A549 (cell line): ENCODE results near the gene IFI44. TPM values are rescaled to one million over a fixed set of nuclear protein-coding genes. Genes with fewer than 3 reads are reported as not detected.

ENCODE experiments used
- ATAC-seq, 2 experiments: fragments of 200-7000 bp in 1 of 2; fragments of >200 bp in 1 of 2; cut with Nextera tagmentation in 1 of 2; cut with Tn5 transposase in 1 of 2; 3 replicates each; pipeline versions ENCODE4 v1.8.0 to v1.9.1; 2018 to 2020; ENCODE audit warnings: mild to moderate bottlenecking in 1 of 2, moderate library complexity in 1 of 2
- CTCF ChIA-PET: fragments of 300-600 bp; sonication (Branson Sonifier 250); formaldehyde crosslinking; extraction: SDS; loops from one replicate; lab custom pipeline; 2021; ENCODE audit warnings: antibody characterized with exemption, inconsistent platforms; lab: Yijun Ruan, JAX
- POLR2A ChIA-PET: fragments of 350-600 bp; formaldehyde crosslinking; extraction: SDS; loops from one replicate; lab custom pipeline; 2021; ENCODE audit warnings: antibody characterized with exemption, inconsistent platforms; lab: Yijun Ruan, JAX
- DNase-seq, 2 experiments: peaks; one replicate each; pipeline versions ENCODE4 v3.0.0 to v3.0.0-alpha.2; 2011 to 2016; ENCODE audit warnings: low read depth in 1 of 2, low spot score in 1 of 2
- FAIRE-seq: peaks from 2 replicates; lab custom pipeline; 2011; peaks lifted over from hg19 to GRCh38; lab: Jason Lieb, UNC
- H3K27ac ChIP-seq, 2 experiments: fragments of >200 bp; sonication (Bioruptor Twin); formaldehyde crosslinking; 3 replicates each; pipeline ENCODE4 v1.5.1; 2016 to 2017
- H3K4me1 ChIP-seq: fragments of >200 bp; sonication (Bioruptor Twin); formaldehyde crosslinking; 3 replicates; pipeline ENCODE4 v1.6.1; 2016
- H3K4me2 ChIP-seq: fragments of >200 bp; sonication (Bioruptor Twin); formaldehyde crosslinking; 3 replicates; pipeline ENCODE4 v1.6.1; 2016
- H3K4me3 ChIP-seq: fragments of >200 bp; sonication (Bioruptor Twin); formaldehyde crosslinking; 3 replicates; pipeline ENCODE4 v1.5.1; 2016
- H3K9me3 ChIP-seq: fragments of >200 bp; sonication (Bioruptor Twin); formaldehyde crosslinking; 3 replicates; pipeline ENCODE4 v1.6.1; 2016
- BHLHE40 ChIP-seq: IDR thresholded peaks from 2 replicates; pipeline ENCODE4 v1.6.1; 2012; ENCODE audit warnings: low read depth, low read length, inconsistent platforms
- CEBPB ChIP-seq, 2 experiments: fragments of >200 bp in 1 of 2; sonication (Bioruptor Twin) in 1 of 2; formaldehyde crosslinking in 1 of 2; IDR thresholded peaks; 2 replicates each; pipeline ENCODE4 v1.6.1; 2012 to 2016
- EP300 ChIP-seq, 2 experiments: fragments of >200 bp; sonication (Bioruptor Twin); formaldehyde crosslinking; IDR thresholded peaks; 2 replicates in 1 of 2; 3 replicates in 1 of 2; pipeline ENCODE4 v1.6.1; 2016 to 2017
- ESRRA ChIP-seq: fragments of 150-350 bp; IDR thresholded peaks from 2 replicates; pipeline ENCODE4 v1.6.1; 2014; ENCODE audit warnings: mild to moderate bottlenecking, low read length, borderline replicate concordance
- FOXS1 ChIP-seq: fragments of 250-450 bp; sonication (Bioruptor Pico); IDR thresholded peaks from 2 replicates; pipeline ENCODE4 v1.5.0; 2020; ENCODE audit warnings: mild to moderate bottlenecking, moderate library complexity
- GATA3 ChIP-seq: IDR thresholded peaks from 2 replicates; pipeline ENCODE4 v1.6.1; 2012; ENCODE audit warnings: borderline replicate concordance
- HOXA7 ChIP-seq: fragments of 250-450 bp; sonication (Bioruptor Pico); IDR thresholded peaks from 2 replicates; pipeline ENCODE4 v1.5.0; 2020; ENCODE audit warnings: mild to moderate bottlenecking, moderate library complexity
- HOXB13 ChIP-seq: fragments of 250-450 bp; sonication (Bioruptor Pico); IDR thresholded peaks from 2 replicates; pipeline ENCODE4 v1.5.0; 2020; ENCODE audit warnings: low read depth, mild to moderate bottlenecking, moderate library complexity
- KDM1A ChIP-seq: fragments of 200-600 bp; sonication (generic); IDR thresholded peaks from 2 replicates; pipeline ENCODE4 v1.6.1; 2016; ENCODE audit warnings: low read depth, mild to moderate bottlenecking
- KDM5A ChIP-seq: fragments of 200-600 bp; sonication (generic); IDR thresholded peaks from 2 replicates; pipeline ENCODE4 v1.6.1; 2016; ENCODE audit warnings: antibody characterized with exemption, mild to moderate bottlenecking
- MAFK ChIP-seq: fragments of 450-650 bp; IDR thresholded peaks from 2 replicates; pipeline ENCODE4 v1.6.1; 2014; ENCODE audit not compliant: partially characterized antibody
- MAZ ChIP-seq: fragments of 150-350 bp; IDR thresholded peaks from 2 replicates; pipeline ENCODE4 v1.6.1; 2014; ENCODE audit warnings: antibody characterized with exemption, low read depth, low read length, borderline replicate concordance
- MYC ChIP-seq: IDR thresholded peaks from 2 replicates; pipeline ENCODE4 v1.6.1; 2012; ENCODE audit warnings: mild to moderate bottlenecking, inconsistent platforms, low read length, improper control_type of control experiment, borderline replicate concordance
- SMC3 ChIP-seq: fragments of >200 bp; sonication (Bioruptor Twin); formaldehyde crosslinking; IDR thresholded peaks from 3 replicates; pipeline ENCODE4 v1.6.1; 2018; ENCODE audit warnings: inconsistent platforms
- TP53 ChIP-seq: fragments of 250-450 bp; sonication (Bioruptor Pico); IDR thresholded peaks from 2 replicates; pipeline ENCODE4 v1.5.0; 2021; ENCODE audit warnings: mild to moderate bottlenecking, moderate library complexity
- ZC3H11A ChIP-seq: fragments of 450-650 bp; IDR thresholded peaks from 2 replicates; pipeline ENCODE4 v1.6.1; 2014; ENCODE audit warnings: antibody characterized with exemption, mild to moderate bottlenecking
- ZFP36 ChIP-seq: fragments of 450-650 bp; IDR thresholded peaks from 2 replicates; pipeline ENCODE4 v1.6.1; 2014; ENCODE audit warnings: borderline replicate concordance; ENCODE audit not compliant: partially characterized antibody
- ZSCAN20 ChIP-seq: fragments of 250-450 bp; sonication (Bioruptor Pico); IDR thresholded peaks from 2 replicates; pipeline ENCODE4 v1.8.0; 2022; ENCODE audit warnings: mild to moderate bottlenecking, moderate library complexity
- WGBS: methylation state at CpG from one replicate; pipeline ENCODE4 v1.1.6; 2017; ENCODE audit errors: missing lambda C conversion rate; 5-methylcytosine and 5-hydroxymethylcytosine counted together
- polyA plus RNA-seq, 4 experiments: library from polyadenylated mRNA; depleted of rRNA in 3 of 4; stranded (reverse); fragments of >200 nt; fragmentation: RNase III in 1 of 4; extraction: RNeasy Plus Mini Kit Qiagen cat#74134 plus additional on column Dnase treatment in 1 of 4; gene quantifications; 2 replicates in 3 of 4; 3 replicates in 1 of 4; pipeline ENCODE4 v1.2.3, GENCODE V29; 2011 to 2017
- TF ChIP-seq, protein P1 (sequence below): fragments of 250-450 bp; sonication (Bioruptor Pico); IDR thresholded peaks from 2 replicates; pipeline ENCODE4 v1.5.0; 2021; ENCODE audit warnings: mild to moderate bottlenecking, moderate library complexity, borderline replicate concordance
- TF ChIP-seq, protein P2 (sequence below): fragments of 200-600 bp; sonication (generic); IDR thresholded peaks from 2 replicates; pipeline ENCODE4 v1.6.1; 2016; ENCODE audit warnings: antibody characterized with exemption, mild to moderate bottlenecking, moderate library complexity
- TF ChIP-seq, protein P3 (sequence below): fragments of >200 bp; sonication (Bioruptor Twin); formaldehyde crosslinking; IDR thresholded peaks from 3 replicates; pipeline ENCODE4 v1.5.1; 2016

The IFI44 gene
- polyA plus RNA-seq, 2 of the 4 experiments (the other 2 are of a cell fraction) = 0.05 to 0.44 TPM

DNA sequence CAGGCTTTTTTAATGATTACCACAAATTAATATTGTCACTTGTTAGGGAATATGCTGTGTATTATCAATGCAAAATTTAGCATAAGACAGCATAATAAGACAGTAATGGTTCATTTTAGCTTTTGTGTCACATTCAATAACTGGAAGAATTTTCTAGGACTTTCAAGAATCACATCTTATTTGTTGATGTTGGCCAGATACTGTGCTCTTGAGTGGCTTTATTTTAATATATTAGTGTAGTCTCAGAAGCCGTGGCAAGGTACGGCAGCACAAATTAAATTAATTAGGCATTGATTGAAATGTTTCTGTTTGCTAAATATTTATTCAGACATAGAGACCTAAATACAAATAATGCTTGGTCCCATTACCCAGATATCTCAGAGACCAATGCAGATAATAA lies 19.0 kb upstream of the IFI44 start:
- H3K27ac ChIP-seq = no peak overlapping the region
- no peaks in the 10 kb centered on the region for H3K4me1 ChIP-seq
- no peak for FAIRE-seq
- no peak for ATAC-seq
- TF ChIP-seq, protein P1, sequence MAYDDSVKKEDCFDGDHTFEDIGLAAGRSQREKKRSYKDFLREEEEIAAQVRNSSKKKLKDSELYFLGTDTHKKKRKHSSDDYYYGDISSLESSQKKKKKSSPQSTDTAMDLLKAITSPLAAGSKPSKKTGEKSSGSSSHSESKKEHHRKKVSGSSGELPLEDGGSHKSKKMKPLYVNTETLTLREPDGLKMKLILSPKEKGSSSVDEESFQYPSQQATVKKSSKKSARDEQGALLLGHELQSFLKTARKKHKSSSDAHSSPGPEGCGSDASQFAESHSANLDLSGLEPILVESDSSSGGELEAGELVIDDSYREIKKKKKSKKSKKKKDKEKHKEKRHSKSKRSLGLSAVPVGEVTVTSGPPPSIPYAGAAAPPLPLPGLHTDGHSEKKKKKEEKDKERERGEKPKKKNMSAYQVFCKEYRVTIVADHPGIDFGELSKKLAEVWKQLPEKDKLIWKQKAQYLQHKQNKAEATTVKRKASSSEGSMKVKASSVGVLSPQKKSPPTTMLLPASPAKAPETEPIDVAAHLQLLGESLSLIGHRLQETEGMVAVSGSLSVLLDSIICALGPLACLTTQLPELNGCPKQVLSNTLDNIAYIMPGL (CRISPR knock-in tag) = no peak
- no peak for TF ChIP-seq BHLHE40
- no peak for TF ChIP-seq ZC3H11A
- no peak for TF ChIP-seq MAFK
- no peak for TF ChIP-seq SMC3
- TF ChIP-seq CEBPB (IDR thresholded peaks at IDR 0.05) = no peak
- no peak for TF ChIP-seq KDM5A
- TF ChIP-seq KDM1A = no peak
- TF ChIP-seq, protein P2, sequence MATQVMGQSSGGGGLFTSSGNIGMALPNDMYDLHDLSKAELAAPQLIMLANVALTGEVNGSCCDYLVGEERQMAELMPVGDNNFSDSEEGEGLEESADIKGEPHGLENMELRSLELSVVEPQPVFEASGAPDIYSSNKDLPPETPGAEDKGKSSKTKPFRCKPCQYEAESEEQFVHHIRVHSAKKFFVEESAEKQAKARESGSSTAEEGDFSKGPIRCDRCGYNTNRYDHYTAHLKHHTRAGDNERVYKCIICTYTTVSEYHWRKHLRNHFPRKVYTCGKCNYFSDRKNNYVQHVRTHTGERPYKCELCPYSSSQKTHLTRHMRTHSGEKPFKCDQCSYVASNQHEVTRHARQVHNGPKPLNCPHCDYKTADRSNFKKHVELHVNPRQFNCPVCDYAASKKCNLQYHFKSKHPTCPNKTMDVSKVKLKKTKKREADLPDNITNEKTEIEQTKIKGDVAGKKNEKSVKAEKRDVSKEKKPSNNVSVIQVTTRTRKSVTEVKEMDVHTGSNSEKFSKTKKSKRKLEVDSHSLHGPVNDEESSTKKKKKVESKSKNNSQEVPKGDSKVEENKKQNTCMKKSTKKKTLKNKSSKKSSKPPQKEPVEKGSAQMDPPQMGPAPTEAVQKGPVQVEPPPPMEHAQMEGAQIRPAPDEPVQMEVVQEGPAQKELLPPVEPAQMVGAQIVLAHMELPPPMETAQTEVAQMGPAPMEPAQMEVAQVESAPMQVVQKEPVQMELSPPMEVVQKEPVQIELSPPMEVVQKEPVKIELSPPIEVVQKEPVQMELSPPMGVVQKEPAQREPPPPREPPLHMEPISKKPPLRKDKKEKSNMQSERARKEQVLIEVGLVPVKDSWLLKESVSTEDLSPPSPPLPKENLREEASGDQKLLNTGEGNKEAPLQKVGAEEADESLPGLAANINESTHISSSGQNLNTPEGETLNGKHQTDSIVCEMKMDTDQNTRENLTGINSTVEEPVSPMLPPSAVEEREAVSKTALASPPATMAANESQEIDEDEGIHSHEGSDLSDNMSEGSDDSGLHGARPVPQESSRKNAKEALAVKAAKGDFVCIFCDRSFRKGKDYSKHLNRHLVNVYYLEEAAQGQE = no peak
- TF ChIP-seq ZFP36 = no peak
- TF ChIP-seq MYC = no peak
- no peak for TF ChIP-seq HOXB13 (CRISPR knock-in tag)
- no peak for TF ChIP-seq EP300 (IDR thresholded peaks at IDR 0.05)
- TF ChIP-seq ESRRA = no peak
- TF ChIP-seq, all 56 proteins: peak for 0
- no peak for DNase-seq
- 74% methylated on average over 2 of the region's 2 CpGs for WGBS
- Histone ChIP-seq H3K4me2 (no peak overlapping the region), H3K9me3 (no peaks in the 10 kb centered on the region), H3K4me3 (no peak overlapping the region)
- POLR2A ChIA-PET = no interaction called here
- CTCF ChIA-PET = no interaction called here

- DNase-seq (no peak), ATAC-seq (no peak), FAIRE-seq (no peak)
- H3K27ac ChIP-seq = no peak overlapping the region
- H3K9me3 ChIP-seq = no peaks in the 10 kb centered on the region
- no peak for TF ChIP-seq GATA3
- TF ChIP-seq, protein P3, sequence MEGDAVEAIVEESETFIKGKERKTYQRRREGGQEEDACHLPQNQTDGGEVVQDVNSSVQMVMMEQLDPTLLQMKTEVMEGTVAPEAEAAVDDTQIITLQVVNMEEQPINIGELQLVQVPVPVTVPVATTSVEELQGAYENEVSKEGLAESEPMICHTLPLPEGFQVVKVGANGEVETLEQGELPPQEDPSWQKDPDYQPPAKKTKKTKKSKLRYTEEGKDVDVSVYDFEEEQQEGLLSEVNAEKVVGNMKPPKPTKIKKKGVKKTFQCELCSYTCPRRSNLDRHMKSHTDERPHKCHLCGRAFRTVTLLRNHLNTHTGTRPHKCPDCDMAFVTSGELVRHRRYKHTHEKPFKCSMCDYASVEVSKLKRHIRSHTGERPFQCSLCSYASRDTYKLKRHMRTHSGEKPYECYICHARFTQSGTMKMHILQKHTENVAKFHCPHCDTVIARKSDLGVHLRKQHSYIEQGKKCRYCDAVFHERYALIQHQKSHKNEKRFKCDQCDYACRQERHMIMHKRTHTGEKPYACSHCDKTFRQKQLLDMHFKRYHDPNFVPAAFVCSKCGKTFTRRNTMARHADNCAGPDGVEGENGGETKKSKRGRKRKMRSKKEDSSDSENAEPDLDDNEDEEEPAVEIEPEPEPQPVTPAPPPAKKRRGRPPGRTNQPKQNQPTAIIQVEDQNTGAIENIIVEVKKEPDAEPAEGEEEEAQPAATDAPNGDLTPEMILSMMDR = no peak
- TF ChIP-seq FOXS1 (CRISPR knock-in tag) = no peak
- TF ChIP-seq TP53 (CRISPR knock-in tag) = no peak
- TF ChIP-seq MAZ = no peak
- TF ChIP-seq HOXA7 (CRISPR knock-in tag) = no peak
- no peak for TF ChIP-seq ZSCAN20 (CRISPR knock-in tag)
- WGBS = 71% methylated on average over 1 of the region's 4 CpGs
- H3K4me3 ChIP-seq = no peak overlapping the region
- ChIA-PET CTCF (no interaction called here), POLR2A (no interaction called here)
- no peak overlapping the region for H3K4me2 ChIP-seq
- H3K4me1 ChIP-seq = no peaks in the 10 kb centered on the region
These were observed 16.4 kb upstream of the IFI44 start for GRCh38 chr1:78633209-78633608.
